GM21360 (cell line): ENCODE measurements around the gene LRCH3.
"Not testable (repeated sequence)": the region's sequence is repeated elsewhere in the genome, so short reads cannot be mapped to it uniquely, and the experiment has no call there.

Source experiments
- ATAC-seq: cut with Tn5 transposase; IDR thresholded peaks from one replicate; pipeline ENCODE4 v1.9.1; 2021; ENCODE audit warnings: mild to moderate bottlenecking, moderate library complexity; ENCODE audit not compliant: unreplicated experiment

The LRCH3 gene

DNA sequence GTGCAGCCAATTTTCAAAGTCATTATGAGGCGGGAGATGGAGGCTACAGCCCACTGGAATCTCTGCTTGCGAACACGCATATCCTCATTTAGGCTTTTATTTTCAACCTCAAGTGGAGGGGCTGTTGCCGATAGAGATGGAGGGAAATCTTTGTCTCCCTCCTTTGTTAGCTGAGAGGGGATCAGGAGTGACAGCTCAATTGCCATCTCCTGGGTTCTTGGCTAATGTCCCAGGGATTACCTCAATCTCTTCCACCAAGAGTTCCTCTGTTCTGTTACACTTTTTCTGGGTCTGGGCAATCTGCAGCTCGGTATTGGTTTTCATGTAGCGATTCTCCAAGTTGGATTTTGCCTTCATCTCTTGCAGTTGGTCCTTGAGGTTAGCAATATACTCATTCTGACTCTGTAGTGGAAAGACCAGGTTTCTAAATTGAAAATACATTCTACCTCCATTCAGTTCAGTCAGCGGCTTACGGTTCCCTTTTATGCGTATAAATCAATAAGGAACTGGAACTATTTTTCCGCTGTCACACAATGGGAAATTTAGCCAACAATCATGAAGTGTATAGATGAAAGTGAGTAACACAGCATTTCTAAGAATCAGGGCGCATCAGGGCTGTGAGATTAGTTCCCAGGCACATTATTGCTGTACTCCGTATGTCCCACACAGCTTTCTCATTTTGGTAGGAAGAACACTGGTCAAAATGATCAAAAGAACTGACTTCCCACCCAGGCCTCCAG lies 122.8 kb downstream of the LRCH3 start:
- ATAC-seq = no peak

DNA sequence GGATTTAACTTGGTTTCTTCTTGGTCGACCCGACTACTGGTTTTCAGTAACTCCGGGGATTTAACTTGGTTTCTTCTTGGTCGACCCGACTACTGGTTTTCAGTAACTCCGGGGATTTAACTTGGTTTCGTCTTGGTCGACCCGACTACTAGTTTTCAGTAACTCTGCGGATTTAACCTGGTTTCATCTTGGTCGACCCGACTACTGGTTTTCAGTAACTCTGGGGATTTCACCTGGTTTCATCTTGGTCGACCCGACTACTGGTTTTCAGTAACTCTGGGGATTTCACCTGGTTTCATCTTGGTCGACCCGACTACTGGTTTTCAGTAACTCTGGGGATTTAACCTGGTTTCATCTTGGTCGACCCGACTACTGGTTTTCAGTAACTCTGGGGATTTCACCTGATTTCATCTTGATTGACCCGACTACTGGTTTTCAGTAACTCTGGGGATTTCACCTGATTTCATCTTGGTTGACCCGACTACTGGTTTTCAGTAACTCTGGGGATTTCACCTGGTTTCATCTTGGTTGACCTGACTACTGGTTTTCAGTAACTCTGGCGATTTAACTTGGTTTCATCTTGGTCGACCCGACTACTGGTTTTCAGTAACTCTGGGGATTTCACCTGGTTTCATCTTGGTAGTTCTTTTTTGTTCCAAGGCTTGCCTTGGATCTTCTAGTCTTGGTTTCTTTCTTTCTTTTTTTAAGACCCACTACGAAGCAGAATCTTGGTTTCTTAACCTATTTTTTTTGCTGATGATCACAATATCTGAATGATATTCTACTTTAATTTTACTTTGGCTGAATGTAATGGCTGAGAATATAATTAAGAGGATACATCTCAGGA lies 130.6 kb downstream of the LRCH3 start:
- not testable (repeated sequence) for ATAC-seq

DNA sequence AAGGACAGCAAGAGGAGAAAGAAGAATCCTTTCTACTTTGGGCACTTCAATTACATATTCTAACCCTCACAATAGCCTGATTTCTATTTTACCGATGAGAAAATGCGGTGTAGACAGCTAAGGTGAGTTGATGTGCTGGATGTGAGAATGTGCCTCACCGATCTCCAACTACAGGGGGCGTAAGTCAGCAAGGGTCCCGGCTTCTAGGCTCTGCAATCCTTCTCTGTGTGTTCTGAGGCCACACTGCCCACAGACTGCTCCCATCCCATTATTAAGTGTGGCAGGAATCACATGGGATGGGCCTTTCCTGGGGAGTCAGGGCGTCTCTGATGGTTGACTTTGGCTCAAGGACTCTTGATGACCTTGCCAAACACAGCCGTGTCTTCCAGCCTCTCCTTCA lies 135.4 kb downstream of the LRCH3 start:
- ATAC-seq = no peak

DNA sequence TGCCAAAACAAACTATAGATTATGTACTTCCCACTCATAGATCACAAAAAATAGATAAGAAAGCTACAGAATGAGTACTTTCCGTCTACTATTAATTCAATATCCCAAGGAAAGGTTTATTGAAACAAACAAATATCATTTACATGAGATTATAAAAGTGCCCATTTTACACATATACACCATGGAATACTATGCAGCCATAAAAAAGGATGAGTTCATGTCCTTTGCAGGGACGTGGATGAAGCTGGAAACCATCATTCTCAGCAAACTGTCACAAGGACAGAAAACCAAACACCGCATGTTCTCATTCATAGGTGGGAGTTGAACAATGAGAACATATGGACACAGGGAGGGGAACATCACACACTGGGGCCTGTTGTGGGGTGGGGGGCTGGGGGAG lies 136.5 kb downstream of the LRCH3 start:
- ATAC-seq = not testable (repeated sequence)

DNA sequence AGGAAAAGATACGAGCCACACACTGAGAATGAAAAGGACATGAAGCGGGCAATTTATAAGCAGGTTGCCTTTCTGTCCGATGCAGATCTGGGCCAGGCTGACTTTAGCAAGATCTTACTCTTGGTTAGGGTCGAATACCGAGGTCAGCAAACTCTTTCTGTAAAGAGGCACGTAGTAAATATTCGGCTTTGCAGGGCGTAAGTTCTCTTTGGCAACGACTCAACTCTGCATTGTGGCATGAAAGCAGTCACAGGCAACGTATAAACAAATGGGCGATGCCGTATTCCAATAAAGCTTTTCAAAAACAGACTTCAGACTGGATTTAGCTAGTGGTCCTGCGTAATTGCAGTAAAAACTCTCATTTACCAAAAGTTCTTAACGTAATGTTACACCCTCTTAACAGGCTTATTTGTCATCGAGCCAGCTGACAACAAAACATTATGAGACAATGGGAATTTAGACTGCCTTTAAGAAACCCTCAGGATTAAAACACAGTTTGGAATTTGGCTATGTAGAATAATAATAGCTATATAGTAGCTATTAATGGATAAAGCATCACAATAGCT lies 145.8 kb downstream of the LRCH3 start:
- no peak for ATAC-seq
